ENCODE data around the gene SPEG.

DNA sequence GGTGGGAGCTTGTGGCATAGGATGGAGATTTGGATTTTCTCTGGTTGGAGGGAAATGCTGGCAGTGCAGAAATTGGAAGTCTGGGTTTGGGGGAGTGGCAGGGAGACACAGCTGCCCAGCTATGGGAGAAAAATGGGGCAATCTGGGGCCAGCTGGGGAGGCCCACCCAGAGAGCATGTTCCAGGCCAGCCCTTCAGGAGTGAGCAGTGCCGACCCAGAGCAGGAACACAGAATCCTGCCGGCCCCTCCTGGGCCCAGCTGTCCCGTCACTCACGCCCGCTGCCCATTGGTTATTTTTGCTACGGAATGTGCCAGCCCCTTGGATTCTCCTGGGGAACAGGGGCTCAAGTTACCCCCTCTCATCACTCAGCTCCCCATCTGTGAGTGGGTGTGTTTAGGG, 4.9 kb downstream of the SPEG start:
- TF ChIP-seq, protein P1, sequence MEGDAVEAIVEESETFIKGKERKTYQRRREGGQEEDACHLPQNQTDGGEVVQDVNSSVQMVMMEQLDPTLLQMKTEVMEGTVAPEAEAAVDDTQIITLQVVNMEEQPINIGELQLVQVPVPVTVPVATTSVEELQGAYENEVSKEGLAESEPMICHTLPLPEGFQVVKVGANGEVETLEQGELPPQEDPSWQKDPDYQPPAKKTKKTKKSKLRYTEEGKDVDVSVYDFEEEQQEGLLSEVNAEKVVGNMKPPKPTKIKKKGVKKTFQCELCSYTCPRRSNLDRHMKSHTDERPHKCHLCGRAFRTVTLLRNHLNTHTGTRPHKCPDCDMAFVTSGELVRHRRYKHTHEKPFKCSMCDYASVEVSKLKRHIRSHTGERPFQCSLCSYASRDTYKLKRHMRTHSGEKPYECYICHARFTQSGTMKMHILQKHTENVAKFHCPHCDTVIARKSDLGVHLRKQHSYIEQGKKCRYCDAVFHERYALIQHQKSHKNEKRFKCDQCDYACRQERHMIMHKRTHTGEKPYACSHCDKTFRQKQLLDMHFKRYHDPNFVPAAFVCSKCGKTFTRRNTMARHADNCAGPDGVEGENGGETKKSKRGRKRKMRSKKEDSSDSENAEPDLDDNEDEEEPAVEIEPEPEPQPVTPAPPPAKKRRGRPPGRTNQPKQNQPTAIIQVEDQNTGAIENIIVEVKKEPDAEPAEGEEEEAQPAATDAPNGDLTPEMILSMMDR (IDR thresholded peaks at IDR 0.05; ENCODE audit: low read depth, low read length), result no peak
- no peak for TF ChIP-seq EZH2phosphoT487 (IDR thresholded peaks at IDR 0.05; ENCODE audit: low read depth)

All from OCI-LY3 (cell line).